Stimulated activated CD8-positive, alpha-beta memory T cell treated with anti-CD3 and anti-CD28 coated beads, Interleukin-4, amount 100 ng/mL, for 48 hours (primary cell): ENCODE measurements around the gene IQCF5.
A peak's percentile ranks its signal among the peaks of the same experiment; 100 is the strongest.
"Not testable (repeated sequence)": the region's sequence is repeated elsewhere in the genome, so short reads cannot be mapped to it uniquely, and the experiment has no call there.

Source experiments
- DNase-seq: peaks from one replicate; pipeline ENCODE4 v3.0.0-alpha.2; 2020

Gene IQCF5

GRCh38 chr3:51875501-51875900, at the start of gene IQCF5:
IQCF5 (minus strand) TSS chr3:51875601; CDS start chr3:51875531, 70 bp downstream.
- DNase-seq, result no peak

- no peak for DNase-seq
Measured at GRCh38 chr3:51921081-51921578, 45.7 kb upstream of the IQCF5 start.

DNA sequence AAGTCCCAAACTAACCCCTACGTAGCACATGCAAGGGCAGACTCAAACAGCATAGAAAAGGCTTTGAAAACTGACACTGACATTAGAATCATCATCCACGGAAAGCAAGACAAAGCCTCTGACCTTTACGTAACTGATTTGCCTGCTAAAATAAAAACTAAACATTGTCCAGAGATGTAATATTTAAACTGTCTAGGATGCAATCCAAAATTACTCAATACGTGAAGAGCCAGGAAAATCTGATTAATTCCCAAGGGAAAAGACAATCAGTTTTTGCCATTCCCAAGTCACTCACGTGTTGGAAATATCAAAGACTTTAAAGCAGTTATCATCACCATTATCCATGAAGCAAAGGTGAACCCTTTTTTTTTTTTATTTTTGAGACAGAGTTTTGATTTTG, 41.0 kb upstream of the IQCF5 start:
- no peak for DNase-seq

- no peak for DNase-seq
Measured at GRCh38 chr3:51908026-51908425, 32.6 kb upstream of the IQCF5 start.

GRCh38 chr3:51904034-51904823, 28.8 kb upstream of the IQCF5 start:
- no peak for DNase-seq

DNA sequence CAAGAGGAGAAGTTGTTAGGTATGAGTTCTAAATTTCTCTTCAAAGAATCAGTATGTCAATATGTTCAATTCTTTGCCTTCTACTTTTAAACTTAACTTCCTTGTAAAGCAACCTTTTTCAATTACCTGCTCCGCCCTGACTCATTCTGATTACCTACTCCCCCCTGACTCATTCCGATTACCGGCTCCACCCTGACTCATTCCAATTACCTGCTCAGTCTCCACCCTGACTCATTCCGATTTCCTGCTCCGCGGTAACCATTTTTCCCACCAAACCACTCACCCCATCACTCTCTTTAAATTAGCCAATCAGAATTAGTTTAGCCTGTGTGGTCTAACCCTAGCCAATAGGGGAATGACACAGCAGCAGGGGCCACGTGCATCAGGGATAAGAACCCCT, 27.0 kb upstream of the IQCF5 start:
- DNase-seq, result peak; percentile 44

DNA sequence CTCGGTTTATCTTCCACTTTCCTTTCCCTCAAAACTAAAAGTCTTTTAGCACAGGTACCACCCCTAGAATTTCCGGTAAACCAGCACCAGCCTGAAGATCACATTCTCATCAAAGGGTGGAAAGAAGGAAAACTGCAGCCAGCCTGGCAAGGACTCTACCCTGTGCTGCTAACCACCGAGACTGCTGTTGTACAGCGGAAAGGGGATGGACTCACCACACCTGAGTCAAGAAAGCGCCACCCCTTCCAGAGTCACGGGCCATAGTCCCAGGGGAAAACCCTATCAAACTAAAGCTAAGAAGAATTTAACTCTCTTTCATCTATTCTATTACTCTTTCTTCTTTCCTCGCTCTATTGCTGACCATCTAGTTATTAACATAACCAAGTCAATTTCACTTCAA, 24.6 kb upstream of the IQCF5 start:
- not testable (repeated sequence) for DNase-seq

DNA sequence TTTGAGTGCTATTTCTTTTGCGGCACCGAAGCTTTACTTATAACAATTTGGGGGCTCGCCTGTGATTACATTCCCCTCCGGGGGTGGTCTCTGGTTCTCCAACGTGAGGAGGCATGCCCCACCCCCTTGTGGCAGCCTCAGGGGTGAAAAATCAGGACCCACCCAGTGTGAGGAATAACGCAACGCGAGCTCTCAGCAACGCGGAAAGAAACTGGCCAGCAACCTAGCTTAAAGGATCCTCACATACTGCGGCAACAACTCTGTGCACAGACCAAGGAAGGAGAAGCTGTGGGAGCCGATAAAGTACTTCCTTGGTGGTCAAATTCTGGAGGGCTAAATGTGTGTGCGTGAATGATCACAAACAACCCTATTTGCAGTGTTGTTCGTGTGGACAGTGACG, 22.0 kb upstream of the IQCF5 start:
- no peak for DNase-seq

DNA sequence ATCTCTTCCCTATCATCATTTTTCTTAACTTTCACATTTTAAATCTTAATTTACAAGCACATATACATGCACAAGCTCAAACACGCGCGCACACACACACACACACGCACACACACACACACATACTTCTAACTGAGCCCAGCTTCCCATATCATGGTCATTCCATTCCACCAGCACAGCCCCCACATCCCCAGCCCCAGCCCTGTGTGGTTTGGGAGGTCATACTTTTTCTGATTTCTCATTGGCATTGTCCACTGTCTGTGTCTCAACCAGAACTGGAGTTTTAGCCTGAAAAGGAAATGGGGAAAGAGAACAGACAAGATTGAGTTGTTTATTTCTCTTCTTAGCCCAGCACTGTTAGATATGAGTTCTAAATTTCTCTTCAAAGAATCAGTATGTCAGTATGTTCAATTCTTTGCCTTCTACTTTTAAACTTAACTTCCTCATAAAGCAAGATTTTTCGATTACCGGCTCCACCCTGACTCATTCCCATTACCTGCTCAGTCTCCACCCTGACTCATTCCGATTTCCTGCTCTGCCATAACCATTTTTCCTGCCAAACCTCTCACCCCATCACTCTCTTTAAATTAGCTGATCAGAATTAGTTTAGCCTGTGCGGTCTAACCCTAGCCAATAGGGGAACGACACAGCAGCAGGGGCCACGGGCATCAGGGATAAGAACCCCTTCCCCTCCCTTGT, 21.4 kb upstream of the IQCF5 start:
- DNase-seq, result no peak

GRCh38 chr3:51894939-51895338, 19.5 kb upstream of the IQCF5 start:
- DNase-seq, result no peak

DNA sequence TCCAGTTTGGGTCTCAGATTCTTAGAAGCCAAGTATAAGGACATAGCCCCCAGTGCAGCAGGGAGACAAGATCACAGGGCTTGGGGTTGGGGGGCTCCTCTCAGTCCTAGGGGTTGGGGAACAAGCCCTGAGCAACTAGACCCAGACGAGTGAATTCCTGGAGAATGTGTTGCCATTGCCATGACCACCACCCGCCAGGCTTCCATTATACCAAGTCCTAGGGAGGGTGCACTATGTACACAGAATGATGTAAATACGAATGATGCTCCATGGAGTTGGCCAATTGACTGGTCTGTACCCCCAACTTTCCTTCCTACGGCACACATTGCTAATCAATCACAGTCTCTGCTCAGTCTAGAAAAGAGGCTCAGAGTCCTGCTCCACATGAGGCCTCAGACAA, 19.0 kb upstream of the IQCF5 start:
- no peak for DNase-seq

GRCh38 chr3:51891242-51892039, 16.0 kb upstream of the IQCF5 start:
- no peak for DNase-seq

- DNase-seq, result no peak
Measured at GRCh38 chr3:51888463-51889105, 13.2 kb upstream of the IQCF5 start.

DNA sequence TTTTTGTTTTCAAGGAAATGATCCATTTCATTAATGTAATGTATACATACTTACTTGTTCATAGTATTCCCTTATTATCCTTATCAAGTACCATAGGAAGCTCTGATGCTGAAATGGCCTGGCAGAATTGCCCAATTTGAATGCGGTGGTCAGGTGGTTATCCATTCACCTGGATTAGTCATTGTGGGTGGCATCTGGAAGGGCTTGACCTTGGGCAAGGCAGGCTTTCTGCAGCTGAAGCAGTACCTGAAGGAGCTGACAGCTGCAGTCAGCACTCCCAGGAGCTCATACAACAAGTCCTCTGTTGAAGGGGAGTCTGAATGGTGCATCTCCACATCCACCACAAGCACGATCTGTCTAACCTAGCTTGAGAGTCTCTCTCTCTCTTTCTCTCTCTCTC, 12.2 kb upstream of the IQCF5 start:
- no peak for DNase-seq

DNA sequence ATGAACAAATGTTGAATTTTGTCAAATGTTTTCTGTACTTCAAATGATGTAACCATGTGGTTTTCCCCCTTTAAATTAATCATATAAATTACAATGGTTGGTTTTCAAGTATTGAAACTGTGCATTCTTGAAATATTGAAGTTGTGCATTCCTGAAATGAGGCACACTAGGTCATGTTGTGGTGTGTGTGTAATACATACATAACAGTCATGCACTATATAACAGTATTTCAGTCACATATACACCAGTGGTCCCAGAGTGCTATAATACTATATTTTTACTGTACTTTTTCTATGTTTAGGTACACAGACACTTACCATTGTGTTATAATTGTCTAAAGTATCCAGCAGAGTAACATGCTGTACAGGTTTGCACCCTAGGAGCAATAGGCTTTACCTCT, 11.0 kb upstream of the IQCF5 start:
- no peak for DNase-seq

- no peak for DNase-seq
Measured at GRCh38 chr3:51879937-51880336, 4.5 kb upstream of the IQCF5 start.

DNA sequence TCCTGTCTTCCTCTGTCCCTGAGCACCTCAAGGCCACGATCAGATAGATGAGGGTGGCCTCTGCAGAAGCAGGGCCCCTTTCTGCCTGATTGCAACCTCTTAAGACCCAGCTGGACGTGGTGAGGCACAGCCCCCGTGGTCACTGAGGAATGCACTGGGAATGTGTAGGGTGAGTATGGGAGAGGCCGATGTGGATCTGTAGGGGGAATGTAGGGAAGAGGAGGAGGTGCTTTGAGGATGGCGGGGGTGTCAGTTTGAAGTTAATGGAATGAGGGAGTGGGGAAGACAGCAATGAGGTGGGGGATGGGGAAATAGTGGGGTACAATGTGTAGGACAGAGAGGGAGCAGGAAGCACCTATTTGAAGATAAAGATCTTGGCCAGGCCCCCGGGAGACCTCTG, 785 bp upstream of the IQCF5 start:
- DNase-seq, result no peak

- DNase-seq, result no peak
Measured at GRCh38 chr3:51874889-51875288, 512 bp downstream of the IQCF5 start.

DNA sequence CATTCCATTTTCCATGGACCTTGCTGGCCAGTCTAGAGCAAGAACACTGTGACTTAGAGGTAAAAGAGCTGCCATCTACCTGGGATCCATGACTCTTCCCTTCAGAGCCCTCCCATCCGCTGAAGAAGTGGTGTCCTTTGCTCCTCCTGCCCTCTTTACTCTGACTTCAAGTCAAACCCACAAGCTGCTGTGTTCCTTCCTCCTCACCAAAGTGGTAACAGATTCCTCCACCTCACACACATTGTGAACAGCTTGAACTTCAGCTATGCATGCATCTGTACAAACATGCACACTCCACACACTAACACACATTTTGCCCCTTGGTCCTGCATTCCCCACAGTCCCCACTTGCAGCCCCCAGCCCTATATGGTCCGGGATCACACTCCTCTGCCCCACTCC, 990 bp downstream of the IQCF5 start:
- no peak for DNase-seq

DNA sequence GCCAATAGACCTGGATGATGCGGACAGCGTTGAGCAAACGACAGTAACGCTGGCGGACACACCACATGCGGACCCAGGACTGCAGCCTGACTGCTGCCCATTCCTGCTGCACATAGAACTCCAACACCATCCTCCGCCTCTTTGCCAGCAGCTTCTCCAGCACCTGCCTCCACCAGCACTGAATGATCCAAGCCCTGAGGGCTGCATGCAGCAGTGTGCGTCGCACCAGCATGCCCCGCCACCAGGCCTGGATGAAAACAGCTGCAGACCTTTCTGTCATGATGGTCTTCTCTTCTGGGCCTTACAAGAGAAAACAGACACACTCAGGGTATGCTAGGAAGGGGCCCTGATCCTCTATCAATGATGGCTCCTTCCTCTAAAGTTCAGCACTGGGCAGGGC, 1.5 kb downstream of the IQCF5 start:
- DNase-seq, result no peak

GRCh38 chr3:51873253-51873766, 2.1 kb downstream of the IQCF5 start:
- DNase-seq, result no peak

GRCh38 chr3:51869304-51869703, 6.1 kb downstream of the IQCF5 start:
- DNase-seq, result no peak

- DNase-seq, result not testable (repeated sequence)
Measured at GRCh38 chr3:51868896-51869295, 6.5 kb downstream of the IQCF5 start.
